A204.1 (cell line): ENCODE results near the gene NEGR1.
A peak's percentile ranks its signal among the peaks of the same experiment; 100 is the strongest.

Experiments
- FAIRE-seq: peaks from 2 replicates; lab custom pipeline; 2012; peaks lifted over from hg19 to GRCh38; lab: Jason Lieb, UNC

NEGR1 gene

DNA sequence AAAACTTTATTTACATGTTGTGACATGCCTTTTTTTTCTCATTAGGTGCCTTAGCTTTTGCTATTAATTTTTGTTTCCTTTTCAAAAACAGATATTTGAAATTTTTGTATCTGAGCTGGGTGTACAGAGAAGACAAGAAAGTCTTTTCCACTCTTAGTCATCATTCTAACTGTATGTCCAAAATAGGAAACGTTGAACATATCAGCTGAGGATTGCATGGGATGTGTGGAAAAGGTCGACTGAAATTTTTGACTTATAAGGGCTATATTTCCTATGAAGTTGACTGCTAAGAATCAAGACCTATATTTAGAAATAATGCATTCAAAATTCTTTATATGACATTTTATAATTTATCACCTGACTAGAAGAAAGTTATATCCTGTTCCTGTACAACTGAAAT is 931.5 kb downstream of the NEGR1 start:
- FAIRE-seq = no peak

DNA sequence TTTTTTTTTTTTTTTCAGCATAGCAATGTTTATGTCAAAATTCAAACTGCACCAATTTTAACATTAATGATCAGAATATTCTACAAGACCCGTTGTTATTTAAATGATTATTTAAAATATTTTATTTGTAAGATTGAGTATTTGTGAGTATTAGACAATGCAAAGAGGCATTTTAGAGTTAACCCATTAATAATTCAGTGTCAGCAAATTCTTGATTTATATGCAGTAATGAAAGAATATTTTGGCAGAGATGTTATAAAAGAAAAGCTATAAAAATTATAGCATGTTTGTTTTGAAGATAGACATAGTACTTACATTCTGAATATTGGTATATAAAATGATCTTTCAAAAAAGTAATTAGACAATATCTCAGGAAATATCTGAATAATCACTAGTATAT is 932.0 kb downstream of the NEGR1 start:
- peak; percentile 32 for FAIRE-seq
